ENCODE results near the gene CNGA4.

- TF ChIP-seq POLR2AphosphoS5 (IDR thresholded peaks at IDR 0.05; ENCODE audit: low read depth, low read length) = no peak
- no peak for TF ChIP-seq TCF7L2 (IDR thresholded peaks at IDR 0.05; ENCODE audit: low read depth, low read length)
- no peak for TF ChIP-seq ZNF431 (CRISPR knock-in tag; IDR thresholded peaks at IDR 0.05; ENCODE audit: borderline replicate concordance, low read depth)
- TF ChIP-seq ZBTB33 (CRISPR knock-in tag; IDR thresholded peaks at IDR 0.05) = no peak
- no peak for TF ChIP-seq ZNF468 (CRISPR knock-in tag; IDR thresholded peaks at IDR 0.05)
- TF ChIP-seq IRF9 (CRISPR knock-in tag; IDR thresholded peaks at IDR 0.05; ENCODE audit: borderline replicate concordance) = no peak
- no peak for TF ChIP-seq FOSL2 (CRISPR knock-in tag; IDR thresholded peaks at IDR 0.05)
Observed at GRCh38 chr11:6251120-6251733, 12.3 kb downstream of the CNGA4 start.
